Liver (tissue), 9 donors: Measurements from ENCODE around the gene MESD. TPM values are rescaled to one million over a fixed set of nuclear protein-coding genes. Genes with fewer than 3 reads are reported as not detected.

ENCODE experiments used
- DNase-seq: peaks from one replicate; pipeline ENCODE4 v3.0.0-alpha.2; 2017; ENCODE audit warnings: low spot score
- H3K27ac ChIP-seq, 2 donors: one replicate each; pipeline ENCODE4 v1.7.0; 2013; ENCODE audit warnings: inconsistent platforms in 2 of 2, low read length in 2 of 2, control low read depth in 1 of 2, low read depth in 1 of 2, mild to moderate bottlenecking in 1 of 2
- H3K27me3 ChIP-seq, 4 donors: one replicate each; pipeline versions ENCODE4 v1.6.1 to v1.7.0; 2013; ENCODE audit warnings: low read length in 3 of 4, inconsistent platforms in 1 of 4, mild to moderate bottlenecking in 1 of 4, moderate library complexity in 1 of 4; ENCODE audit not compliant: control insufficient read depth in 4 of 4, insufficient read depth in 4 of 4
- H3K36me3 ChIP-seq, 4 donors: one replicate each; pipeline versions ENCODE4 v1.6.1 to v1.7.0; 2013; ENCODE audit warnings: low read length in 3 of 4, mild to moderate bottlenecking in 3 of 4, low read depth in 1 of 4, moderate library complexity in 1 of 4; ENCODE audit not compliant: control insufficient read depth in 4 of 4, insufficient read depth in 3 of 4
- H3K4me1 ChIP-seq, 4 donors: one replicate each; pipeline versions ENCODE4 v1.6.1 to v1.7.0; 2013; ENCODE audit warnings: low read length in 3 of 4, mild to moderate bottlenecking in 3 of 4, moderate library complexity in 1 of 4; ENCODE audit not compliant: control insufficient read depth in 4 of 4, insufficient read depth in 4 of 4
- H3K4me3 ChIP-seq, 3 donors: one replicate each; pipeline versions ENCODE4 v1.6.1 to v1.7.0; 2013; ENCODE audit warnings: low read length in 3 of 3, control low read depth in 1 of 3, low read depth in 1 of 3, mild to moderate bottlenecking in 1 of 3
- H3K9ac ChIP-seq, 2 donors: one replicate each; pipeline ENCODE4 v1.7.0; 2013; ENCODE audit warnings: low read length in 2 of 2, mild to moderate bottlenecking in 2 of 2, moderate library complexity in 2 of 2, control low read depth in 1 of 2, low read depth in 1 of 2
- H3K9me3 ChIP-seq, 4 donors: one replicate each; pipeline versions ENCODE4 v1.6.1 to v1.7.0; 2013; ENCODE audit warnings: low read length in 3 of 4; ENCODE audit not compliant: control insufficient read depth in 4 of 4
- EGR1 ChIP-seq, 2 donors: IDR thresholded peaks; 2 replicates each; pipeline ENCODE4 v1.6.1; 2016 to 2018; ENCODE audit warnings: antibody characterized with exemption in 2 of 2, low read depth in 2 of 2
- FOXA1 ChIP-seq: IDR thresholded peaks from 2 replicates; pipeline ENCODE4 v1.6.1; 2016; ENCODE audit warnings: antibody characterized with exemption
- FOXA2 ChIP-seq: IDR thresholded peaks from 2 replicates; pipeline ENCODE4 v1.6.1; 2016; ENCODE audit warnings: antibody characterized with exemption
- GABPA ChIP-seq, 2 donors: IDR thresholded peaks in 1 of 2; conservative IDR thresholded peaks in 1 of 2; 2 replicates each; pipeline ENCODE4 v1.6.1; 2016; ENCODE audit warnings: antibody characterized with exemption in 2 of 2, mild to moderate bottlenecking in 1 of 2, moderate library complexity in 1 of 2
- HNF4A ChIP-seq, 2 donors: conservative IDR thresholded peaks; 2 replicates each; pipeline ENCODE4 v1.6.1; 2016; ENCODE audit warnings: antibody characterized with exemption in 2 of 2, mild to moderate bottlenecking in 2 of 2
- HNF4G ChIP-seq: IDR thresholded peaks from 2 replicates; pipeline ENCODE4 v1.6.1; 2016; ENCODE audit warnings: antibody characterized with exemption
- JUND ChIP-seq, 2 donors: IDR thresholded peaks; 2 replicates each; pipeline ENCODE4 v1.6.1; 2016; ENCODE audit warnings: antibody characterized with exemption in 2 of 2
- NR2F2 ChIP-seq: IDR thresholded peaks from 2 replicates; pipeline ENCODE4 v1.6.1; 2016; ENCODE audit warnings: antibody characterized with exemption
- RAD21 ChIP-seq, 2 donors: IDR thresholded peaks; 2 replicates each; pipeline ENCODE4 v1.6.1; 2016; ENCODE audit warnings: antibody characterized with exemption in 2 of 2, mild to moderate bottlenecking in 2 of 2
- REST ChIP-seq: IDR thresholded peaks from 2 replicates; pipeline ENCODE4 v1.6.1; 2016; ENCODE audit warnings: antibody characterized with exemption, mild to moderate bottlenecking
- RXRA ChIP-seq, 2 donors: IDR thresholded peaks; 2 replicates each; pipeline ENCODE4 v1.6.1; 2017 to 2018; ENCODE audit warnings: antibody characterized with exemption in 2 of 2, mild to moderate bottlenecking in 1 of 2
- SP1 ChIP-seq: IDR thresholded peaks from 2 replicates; pipeline ENCODE4 v1.6.1; 2018; ENCODE audit warnings: antibody characterized with exemption, mild to moderate bottlenecking
- TAF1 ChIP-seq: conservative IDR thresholded peaks from 2 replicates; pipeline ENCODE4 v1.6.1; 2016; ENCODE audit warnings: antibody characterized with exemption, mild to moderate bottlenecking
- YY1 ChIP-seq: IDR thresholded peaks from 2 replicates; pipeline ENCODE4 v1.6.1; 2016; ENCODE audit warnings: antibody characterized with exemption, mild to moderate bottlenecking
- ZBTB33 ChIP-seq: IDR thresholded peaks from 2 replicates; pipeline ENCODE4 v1.6.1; 2016; ENCODE audit warnings: antibody characterized with exemption
- WGBS: extraction: QIAGEN DNeasy Blood & Tissue Kit; methylation state at CpG from one replicate; pipeline ENCODE4 v1.1.7; 2013; 5-methylcytosine and 5-hydroxymethylcytosine counted together
- polyA plus RNA-seq, 2 donors: library from polyadenylated mRNA; stranded (reverse) in 1 of 2; unstranded in 1 of 2; fragments of 200-250 nt in 1 of 2; fragments of >200 nt in 1 of 2; fragmentation: Nextera tagmentation in 1 of 2; extraction: Ambion mirVana in 1 of 2; gene quantifications; one replicate each; pipeline versions ENCODE4 v1.2.1 to v1.2.3, GENCODE V29; 2013 to 2015
- total RNA-seq, 2 donors: library from RNA; depleted of rRNA; stranded (reverse); fragments of >200 nt; gene quantifications; one replicate each; pipeline ENCODE4 v1.2.3, GENCODE V29; 2014
- TF ChIP-seq, protein P1 (sequence below): IDR thresholded peaks from 2 replicates; pipeline ENCODE4 v1.6.1; 2016; ENCODE audit warnings: antibody characterized with exemption
- TF ChIP-seq, protein P2 (sequence below): fragments of 150-350 bp; IDR thresholded peaks from 2 replicates; pipeline ENCODE4 v1.5.1; 2017; ENCODE audit warnings: improper control_type of control experiment, low read depth, low read length; ENCODE audit not compliant: missing input control
- TF ChIP-seq, protein P3 (sequence below): IDR thresholded peaks from 2 replicates; pipeline ENCODE4 v1.6.1; 2016; ENCODE audit warnings: antibody characterized with exemption
- donor health status: healthy.
- donor health status: healthy.
- donor health status: healthy.
- donor health status: healthy.
- donor health status: healthy.

The MESD gene
- 10 to 100 TPM; 15.3 to 16.4 TPM for total RNA-seq
- 10 to 100 TPM; 17.7 to 24.0 TPM for polyA plus RNA-seq

- Histone ChIP-seq H3K27me3 (no peaks in the 10 kb centered on the region), H3K9me3 (no peaks in the 10 kb centered on the region), H3K4me1 (peaks cover 2 to 26% (median 19%) of the 10 kb centered on the region in 4 donors), H3K4me3 (peak within 1 kb of the TSS; percentile 66 to 99 (median 97)), H3K27ac (peak within 1 kb of the TSS; percentile 77 to 95), H3K36me3 (peaks cover 0 to 5% (median 0%) of the 10 kb centered on the region in 4 donors), H3K9ac (peak within 1 kb of the TSS; percentile 88 to 96)
- WGBS: under 1% methylated on average over 63 of the region's 63 CpGs
- TF ChIP-seq HNF4G (peak; percentile 8), RAD21 (IDR thresholded peaks at IDR 0.05) (peak in 1 of 2 donors; percentile 30), RXRA (IDR thresholded peaks at IDR 0.05) (peak in 1 of 2 donors; percentile 39), FOXA1 (no peak), TAF1 (peak; percentile 67), EGR1 (IDR thresholded peaks at IDR 0.05; ENCODE audit: low read depth in 2 of 2) (peak; percentile 26 to 34), FOXA2 (no peak), NR2F2 (peak; percentile 79), JUND (IDR thresholded peaks at IDR 0.05) (peak in 1 of 2 donors; percentile 24), SP1 (peak; percentile 78), HNF4A (conservative IDR thresholded peaks at IDR 0.05) (peak; percentile 59 to 79), ZBTB33 (peak; percentile 45), YY1 (peak; percentile 99), REST (peak; percentile 84), GABPA (IDR thresholded peaks at IDR 0.05 in 1 of 2, conservative IDR thresholded peaks at IDR 0.05 in 1 of 2) (peak; percentile 30 to 60)
- TF ChIP-seq, protein P1, sequence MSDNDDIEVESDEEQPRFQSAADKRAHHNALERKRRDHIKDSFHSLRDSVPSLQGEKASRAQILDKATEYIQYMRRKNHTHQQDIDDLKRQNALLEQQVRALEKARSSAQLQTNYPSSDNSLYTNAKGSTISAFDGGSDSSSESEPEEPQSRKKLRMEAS: no peak
- TF ChIP-seq, protein P2, sequence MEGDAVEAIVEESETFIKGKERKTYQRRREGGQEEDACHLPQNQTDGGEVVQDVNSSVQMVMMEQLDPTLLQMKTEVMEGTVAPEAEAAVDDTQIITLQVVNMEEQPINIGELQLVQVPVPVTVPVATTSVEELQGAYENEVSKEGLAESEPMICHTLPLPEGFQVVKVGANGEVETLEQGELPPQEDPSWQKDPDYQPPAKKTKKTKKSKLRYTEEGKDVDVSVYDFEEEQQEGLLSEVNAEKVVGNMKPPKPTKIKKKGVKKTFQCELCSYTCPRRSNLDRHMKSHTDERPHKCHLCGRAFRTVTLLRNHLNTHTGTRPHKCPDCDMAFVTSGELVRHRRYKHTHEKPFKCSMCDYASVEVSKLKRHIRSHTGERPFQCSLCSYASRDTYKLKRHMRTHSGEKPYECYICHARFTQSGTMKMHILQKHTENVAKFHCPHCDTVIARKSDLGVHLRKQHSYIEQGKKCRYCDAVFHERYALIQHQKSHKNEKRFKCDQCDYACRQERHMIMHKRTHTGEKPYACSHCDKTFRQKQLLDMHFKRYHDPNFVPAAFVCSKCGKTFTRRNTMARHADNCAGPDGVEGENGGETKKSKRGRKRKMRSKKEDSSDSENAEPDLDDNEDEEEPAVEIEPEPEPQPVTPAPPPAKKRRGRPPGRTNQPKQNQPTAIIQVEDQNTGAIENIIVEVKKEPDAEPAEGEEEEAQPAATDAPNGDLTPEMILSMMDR: no peak
- TF ChIP-seq, protein P3, sequence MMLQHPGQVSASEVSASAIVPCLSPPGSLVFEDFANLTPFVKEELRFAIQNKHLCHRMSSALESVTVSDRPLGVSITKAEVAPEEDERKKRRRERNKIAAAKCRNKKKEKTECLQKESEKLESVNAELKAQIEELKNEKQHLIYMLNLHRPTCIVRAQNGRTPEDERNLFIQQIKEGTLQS: no peak
- DNase-seq: peak; percentile 100
These were observed at the start of gene MESD for GRCh38 chr15:80989518-80990478. TSS of gene MESD (minus strand) at chr15:80989819. CDS start at chr15:80989791, 28 bp downstream.
